ENCODE measurements around the gene CTTNBP2NL. TPM values are rescaled to one million over a fixed set of nuclear protein-coding genes. Genes with fewer than 3 reads are reported as not detected.

The CTTNBP2NL gene
- polyA plus RNA-seq, 3 donors = 1.6 to 4.9 (median 3.0) TPM

- intact Hi-C loops (cut with micrococcal nuclease) = loop anchor here (5.0 to 10.0 kb wide), 2 partner anchors 197 to 200 kb away; partner anchors contain the start of gene RHOC (in 1 of the 2)
- Histone ChIP-seq H3K9ac (ENCODE audit: insufficient read depth, low read length, poor library complexity, severe bottlenecking) (no peak overlapping the region), H3K36me3 (replicated peaks in 1 of 2; ENCODE audit: control insufficient read depth in 1 of 2, insufficient read depth in 2 of 2, low read length in 2 of 2) (no peaks in the 10 kb centered on the region), H3K27ac (ENCODE audit: low read depth in 1 of 2, low read length in 2 of 2) (no peak overlapping the region), H3K9me3 (replicated peaks in 1 of 2; ENCODE audit: control insufficient read depth in 1 of 2, insufficient read depth in 1 of 2, low read length in 2 of 2) (peaks cover 0 to 31% of the 10 kb centered on the region in 2 donors), H3K4me3 (replicated peaks in 1 of 3; ENCODE audit: low read depth in 2 of 3, low read length in 3 of 3) (no peak overlapping the region), H3K79me2 (ENCODE audit: insufficient read depth, low read length) (no peaks in the 10 kb centered on the region), H3K4me2 (replicated peaks; ENCODE audit: extremely low read depth, low read length, poor library complexity, severe bottlenecking) (no peak overlapping the region), H3K4me1 (ENCODE audit: control insufficient read depth in 1 of 2, insufficient read depth in 2 of 2, low read length in 2 of 2) (peaks cover 20 to 31% of the 10 kb centered on the region in 2 donors), H4K20me1 (ENCODE audit: insufficient read depth, low read length) (no peaks in the 10 kb centered on the region), H2AFZ (ENCODE audit: insufficient read depth, low read depth, low read length, poor library complexity, severe bottlenecking) (no peak overlapping the region), H3K27me3 (ENCODE audit: control insufficient read depth in 2 of 2, insufficient read depth in 2 of 2, low read length in 2 of 2) (peaks cover 57 to 93% of the 10 kb centered on the region in 2 donors)
- DNase-seq = no peak
- Mint-ChIP-seq H3K27ac (no peak overlapping the region), H3K36me3 (peaks cover 0 to 7% of the 10 kb centered on the region in 2 donors), H3K9me3 (peaks cover 0 to 13% (median 5%) of the 10 kb centered on the region in 7 donors), H3K4me1 (peaks cover 25% of the 10 kb centered on the region), H3K27me3 (ENCODE audit: low read depth in 3 of 3) (peaks cover 65 to 90% (median 81%) of the 10 kb centered on the region in 3 donors), H3K4me3 (no peak overlapping the region)
- WGBS (ENCODE audit: insufficient coverage) = 89% methylated on average over 3 of the region's 6 CpGs
- no peak for TF ChIP-seq CTCF (IDR thresholded peaks at IDR 0.05)
These were observed 108.8 kb downstream of the CTTNBP2NL start for GRCh38 chr1:112504661-112505399.

GRCh38 chr1:112505400-112505785 is 109.4 kb downstream of the CTTNBP2NL start:
- no peak overlapping the region for H2AFZ ChIP-seq (ENCODE audit: insufficient read depth, low read depth, low read length, poor library complexity, severe bottlenecking)
- no peak overlapping the region for H3K9ac ChIP-seq (ENCODE audit: insufficient read depth, low read length, poor library complexity, severe bottlenecking)
- no peak overlapping the region for H3K4me3 Mint-ChIP-seq
- peaks cover 25% of the 10 kb centered on the region for H3K4me1 Mint-ChIP-seq
- 100% methylated on average over 1 of the region's 1 CpG for WGBS (ENCODE audit: insufficient coverage)
- peaks cover 0 to 15% (median 5%) of the 10 kb centered on the region in 7 donors for H3K9me3 Mint-ChIP-seq
- intact Hi-C loops (cut with micrococcal nuclease) = loop anchor here in 1 of 2 donors (10.0 kb wide), 1 partner anchor 199 kb away; the partner anchor contains the start of gene RHOC
- H3K9me3 ChIP-seq (replicated peaks in 1 of 2; ENCODE audit: control insufficient read depth in 1 of 2, insufficient read depth in 1 of 2, low read length in 2 of 2) = peaks cover 0 to 35% of the 10 kb centered on the region in 2 donors
- no peaks in the 10 kb centered on the region for H3K36me3 ChIP-seq (replicated peaks in 1 of 2; ENCODE audit: control insufficient read depth in 1 of 2, insufficient read depth in 2 of 2, low read length in 2 of 2)
- peaks cover 0 to 7% of the 10 kb centered on the region in 2 donors for H3K36me3 Mint-ChIP-seq
- H4K20me1 ChIP-seq (ENCODE audit: insufficient read depth, low read length) = no peaks in the 10 kb centered on the region
- peaks cover 62 to 93% of the 10 kb centered on the region in 2 donors for H3K27me3 ChIP-seq (ENCODE audit: control insufficient read depth in 2 of 2, insufficient read depth in 2 of 2, low read length in 2 of 2)
- DNase-seq = no peak
- H3K27ac ChIP-seq (ENCODE audit: low read depth in 1 of 2, low read length in 2 of 2) = no peak overlapping the region
- no peak overlapping the region for H3K4me2 ChIP-seq (replicated peaks; ENCODE audit: extremely low read depth, low read length, poor library complexity, severe bottlenecking)
- peaks cover 20 to 31% of the 10 kb centered on the region in 2 donors for H3K4me1 ChIP-seq (ENCODE audit: control insufficient read depth in 1 of 2, insufficient read depth in 2 of 2, low read length in 2 of 2)
- H3K27me3 Mint-ChIP-seq (ENCODE audit: low read depth in 3 of 3) = peaks cover 67 to 94% (median 83%) of the 10 kb centered on the region in 3 donors
- no peaks in the 10 kb centered on the region for H3K79me2 ChIP-seq (ENCODE audit: insufficient read depth, low read length)
- no peak for TF ChIP-seq CTCF (IDR thresholded peaks at IDR 0.05)
- H3K4me3 ChIP-seq (replicated peaks in 1 of 3; ENCODE audit: low read depth in 2 of 3, low read length in 3 of 3) = no peak overlapping the region
- H3K27ac Mint-ChIP-seq = no peak overlapping the region
